GM08714 (cell line): ENCODE data around the gene ALDH1A1.

Experiments used
- H3K4me3 ChIP-seq: fragments of 200-500 bp; sonication (Bioruptor generic); 2 replicates; pipeline ENCODE4 v1.5.1; 2014; ENCODE audit warnings: mild to moderate bottlenecking, low read length, inconsistent platforms
- ZNF274 ChIP-seq: IDR thresholded peaks from 2 replicates; pipeline ENCODE4 v1.6.1; 2012; ENCODE audit warnings: mild to moderate bottlenecking, low read depth, low read length

Gene ALDH1A1

DNA sequence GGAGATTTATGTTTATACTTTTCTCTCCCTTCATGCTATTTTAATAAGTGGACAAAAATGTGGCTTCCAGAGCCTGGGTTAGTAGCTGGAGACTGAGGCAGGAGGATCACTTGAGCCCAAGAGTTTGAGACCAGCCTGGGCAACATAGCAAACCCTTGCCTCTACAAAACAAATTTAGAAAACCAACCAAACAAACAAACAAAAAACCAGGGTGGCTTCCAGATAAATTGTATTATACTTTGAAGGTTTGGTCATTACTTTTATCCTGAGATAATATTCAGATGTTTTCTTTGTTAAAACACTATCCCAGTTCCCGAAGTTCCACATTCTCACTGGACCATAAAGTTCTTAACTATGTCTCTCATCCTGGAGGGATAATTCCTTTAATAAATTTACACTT, 46.0 kb downstream of the ALDH1A1 start:
- no peak for TF ChIP-seq ZNF274
- H3K4me3 ChIP-seq, result no peak overlapping the region

DNA sequence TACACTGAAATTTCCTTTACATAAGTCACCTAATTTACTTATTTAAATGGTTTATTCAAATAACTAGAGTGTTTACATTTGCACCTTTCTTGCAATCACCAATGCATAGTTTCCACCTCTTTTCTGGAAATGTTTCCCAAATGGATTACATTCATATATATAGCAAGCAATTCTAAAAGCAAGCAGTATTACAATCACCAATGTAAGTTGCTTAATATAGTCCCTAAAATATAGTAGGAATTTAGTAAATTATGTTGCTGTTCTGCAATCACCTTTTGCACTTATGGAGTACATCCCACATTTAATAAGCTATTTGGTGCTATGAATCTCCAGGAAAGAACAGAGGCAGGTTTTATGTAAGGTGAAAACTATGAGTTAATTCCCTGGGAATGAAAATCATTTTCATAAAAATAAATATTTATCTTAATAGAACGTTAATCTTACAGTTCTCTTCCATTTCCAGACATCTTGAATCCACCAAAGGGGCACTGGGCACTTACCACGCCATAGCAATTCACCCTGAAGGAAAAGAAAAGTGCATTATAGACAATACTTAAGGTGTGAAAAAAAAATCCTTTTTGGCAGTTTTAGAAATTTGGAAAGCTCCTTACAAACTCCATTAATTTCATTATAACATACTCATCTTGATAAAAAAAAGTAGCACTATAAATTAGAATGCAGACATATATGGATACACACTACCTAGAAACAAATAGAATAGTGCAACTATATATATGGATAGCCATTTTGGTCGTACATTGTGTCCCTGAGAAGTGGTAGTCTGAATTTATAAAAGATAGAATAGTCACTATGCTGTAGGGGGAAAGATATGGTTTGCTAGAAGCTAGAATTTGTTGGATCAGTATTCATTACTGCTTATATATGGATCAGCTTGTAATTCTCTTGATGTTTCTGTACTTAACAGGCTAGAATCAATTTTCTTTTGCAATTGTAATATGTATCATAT, 47.1 kb downstream of the ALDH1A1 start:
- H3K4me3 ChIP-seq, result no peak overlapping the region
- TF ChIP-seq ZNF274, result no peak

DNA sequence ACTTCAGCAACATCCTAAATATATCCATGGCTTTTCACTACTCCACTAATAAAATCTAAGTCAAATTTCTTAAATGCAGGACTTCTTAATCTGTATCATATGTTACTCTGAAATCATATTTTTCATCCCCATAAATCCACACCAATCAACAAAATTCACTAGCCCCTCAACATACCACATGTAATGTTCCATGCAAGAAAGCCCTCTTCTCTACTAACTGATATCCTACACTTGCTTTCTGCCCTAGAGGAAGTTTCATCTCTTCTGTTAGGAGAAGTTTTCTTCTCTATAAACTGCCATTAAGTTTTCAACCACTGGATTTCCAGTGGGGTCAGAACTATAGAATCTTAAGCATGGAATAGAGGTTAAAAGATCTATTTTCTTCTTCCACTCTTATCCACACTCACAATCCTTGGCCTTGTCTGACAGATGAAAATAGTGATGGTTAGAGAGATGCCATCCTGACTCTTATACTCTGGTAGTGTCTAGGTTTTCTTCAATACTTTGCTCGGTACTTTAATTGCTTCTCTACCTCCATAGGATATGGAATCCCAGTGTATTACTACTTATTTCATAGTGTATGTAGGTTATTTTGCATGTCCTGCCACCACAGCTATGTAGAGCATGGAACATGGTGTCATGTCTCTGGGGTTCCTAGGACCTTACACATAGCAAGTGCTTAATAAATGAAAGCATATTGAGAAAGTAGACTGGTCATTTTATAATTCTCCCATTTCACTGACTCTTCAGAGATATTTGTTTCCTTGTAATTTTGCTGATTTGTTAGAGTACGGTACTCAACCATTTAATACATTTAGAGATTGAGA, 48.4 kb downstream of the ALDH1A1 start:
- TF ChIP-seq ZNF274, result no peak
- no peak overlapping the region for H3K4me3 ChIP-seq

DNA sequence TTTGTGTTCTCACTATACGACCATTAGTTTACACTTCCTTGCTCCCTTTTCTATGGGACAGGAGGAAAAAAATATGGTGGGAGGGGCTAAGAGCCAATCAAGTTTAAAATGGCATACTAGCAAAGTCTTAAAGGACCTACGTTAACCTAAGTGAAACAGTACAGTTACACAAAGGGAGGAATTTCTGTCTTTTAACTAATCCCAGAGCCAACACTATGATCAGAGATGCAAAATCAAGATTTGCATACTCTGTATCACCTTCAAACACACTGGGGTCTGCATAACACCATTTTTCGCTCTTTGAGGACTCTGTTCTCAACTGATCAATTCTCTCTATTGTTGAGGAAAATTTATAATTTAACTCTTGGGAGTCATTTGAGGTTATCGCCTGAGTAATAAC, 49.8 kb downstream of the ALDH1A1 start:
- no peak overlapping the region for H3K4me3 ChIP-seq
- no peak for TF ChIP-seq ZNF274

DNA sequence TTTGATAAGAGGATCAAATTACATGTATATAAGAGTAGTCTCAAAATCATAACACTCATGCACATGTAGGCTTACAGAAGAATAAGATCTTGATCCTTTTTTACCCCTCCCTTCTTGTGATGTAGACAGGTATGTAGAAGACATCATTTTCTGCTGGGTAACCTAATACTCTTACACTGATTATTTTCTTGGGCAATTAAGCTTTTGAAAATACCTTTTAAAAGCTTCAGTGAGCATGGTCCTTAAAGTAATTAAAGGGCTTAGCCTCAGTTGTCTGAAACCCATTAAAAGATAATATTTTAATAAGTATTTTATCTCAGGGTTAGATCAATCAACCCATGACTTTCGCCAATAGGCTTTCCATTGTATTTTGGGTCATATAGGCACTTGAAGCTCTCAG, 50.6 kb downstream of the ALDH1A1 start:
- no peak overlapping the region for H3K4me3 ChIP-seq
- no peak for TF ChIP-seq ZNF274

DNA sequence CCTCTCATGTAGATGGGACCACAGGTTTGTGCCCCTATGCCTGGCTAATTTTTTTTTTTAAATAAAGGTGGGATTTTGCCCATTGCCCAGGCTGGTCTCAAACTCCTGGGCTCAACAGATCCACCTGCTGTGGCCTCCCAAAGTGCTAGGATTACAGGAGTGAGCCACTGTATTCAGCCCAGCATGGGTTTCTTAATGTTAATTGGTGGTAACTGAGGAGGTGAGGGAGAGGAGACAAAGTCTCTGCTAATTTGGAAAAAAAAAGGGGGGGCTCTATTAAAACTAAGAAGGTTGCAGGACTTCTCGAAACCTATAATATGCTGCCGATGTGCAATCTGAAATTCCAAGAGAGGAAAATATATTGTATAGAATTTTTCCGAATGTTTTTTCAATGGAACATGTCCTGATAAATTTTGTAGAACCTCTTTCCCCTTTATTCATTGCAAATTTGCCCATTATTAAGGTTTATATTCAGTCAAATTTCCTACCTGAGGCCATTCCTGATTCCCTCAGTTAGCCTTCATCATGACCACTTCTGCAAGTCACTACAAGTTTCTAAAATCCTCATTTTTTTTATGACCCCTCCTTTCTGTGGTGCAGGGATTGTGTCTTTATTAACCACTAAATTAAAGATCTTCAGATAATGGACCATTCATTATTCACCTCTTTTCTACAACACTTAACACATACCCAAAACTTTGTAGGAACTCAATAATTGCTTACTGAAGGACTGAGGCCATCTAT, 52.9 kb downstream of the ALDH1A1 start:
- no peak for TF ChIP-seq ZNF274
- no peak overlapping the region for H3K4me3 ChIP-seq

DNA sequence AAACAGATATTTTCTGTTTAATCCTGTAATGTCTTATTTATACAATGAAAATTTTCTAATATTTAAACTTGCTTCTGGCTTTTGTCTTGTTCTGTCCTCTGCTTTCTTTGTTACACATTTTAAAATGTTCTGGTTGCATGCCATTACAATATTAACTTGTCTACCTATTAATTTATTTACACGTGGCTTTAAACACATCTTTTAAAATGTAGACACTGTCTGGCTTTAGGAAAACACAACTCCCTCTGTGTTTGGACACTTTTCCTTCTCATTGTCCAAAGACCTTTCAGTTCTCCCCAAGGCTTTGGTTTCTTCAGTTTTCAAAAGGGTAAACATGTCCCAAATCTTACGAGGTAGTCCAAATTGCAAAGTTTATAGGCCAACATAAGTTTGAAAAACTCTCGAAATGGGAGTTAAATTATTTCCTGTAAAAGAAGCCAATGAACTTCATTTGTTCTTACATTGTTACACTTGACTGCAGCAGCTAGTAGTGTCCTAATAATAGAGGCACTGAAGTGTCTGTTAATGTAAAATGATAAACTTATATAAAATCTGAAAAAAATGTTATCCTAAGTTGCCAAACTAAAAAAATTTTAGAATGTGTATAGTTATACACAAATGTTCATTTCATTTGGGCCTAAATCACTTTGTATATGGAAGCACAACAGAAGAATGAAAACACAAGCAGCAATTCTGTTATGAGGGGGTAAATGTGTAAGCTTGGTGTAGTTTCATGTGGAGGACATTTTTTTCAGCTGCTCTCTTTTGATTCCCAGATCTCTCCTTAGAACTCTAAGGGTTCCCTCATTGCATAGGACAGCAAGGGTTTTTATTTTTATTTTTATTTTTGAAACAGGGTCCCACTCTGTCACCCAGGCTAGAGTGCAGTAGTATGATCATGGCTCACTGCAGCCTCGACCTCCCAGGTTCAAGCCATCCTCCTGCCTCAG, 53.8 kb downstream of the ALDH1A1 start:
- no peak overlapping the region for H3K4me3 ChIP-seq
- no peak for TF ChIP-seq ZNF274

DNA sequence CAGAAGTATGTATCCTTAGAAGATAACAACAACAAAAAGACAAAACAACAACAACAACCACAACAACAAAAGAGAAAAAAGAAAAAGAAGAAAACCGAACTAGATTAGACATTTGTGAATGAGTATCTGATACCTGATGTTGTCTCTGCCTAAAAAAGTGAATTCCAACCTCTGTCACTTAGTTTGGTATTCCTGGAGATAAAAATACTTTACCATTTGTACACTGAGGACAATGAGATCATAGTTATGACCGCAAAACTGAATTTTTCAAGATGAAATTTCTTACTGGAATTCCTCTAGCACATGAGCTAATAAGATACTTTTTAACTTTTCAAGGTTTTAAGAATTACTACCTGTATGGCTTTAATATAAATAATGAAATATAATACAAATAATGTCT, 54.5 kb downstream of the ALDH1A1 start:
- no peak overlapping the region for H3K4me3 ChIP-seq
- no peak for TF ChIP-seq ZNF274

DNA sequence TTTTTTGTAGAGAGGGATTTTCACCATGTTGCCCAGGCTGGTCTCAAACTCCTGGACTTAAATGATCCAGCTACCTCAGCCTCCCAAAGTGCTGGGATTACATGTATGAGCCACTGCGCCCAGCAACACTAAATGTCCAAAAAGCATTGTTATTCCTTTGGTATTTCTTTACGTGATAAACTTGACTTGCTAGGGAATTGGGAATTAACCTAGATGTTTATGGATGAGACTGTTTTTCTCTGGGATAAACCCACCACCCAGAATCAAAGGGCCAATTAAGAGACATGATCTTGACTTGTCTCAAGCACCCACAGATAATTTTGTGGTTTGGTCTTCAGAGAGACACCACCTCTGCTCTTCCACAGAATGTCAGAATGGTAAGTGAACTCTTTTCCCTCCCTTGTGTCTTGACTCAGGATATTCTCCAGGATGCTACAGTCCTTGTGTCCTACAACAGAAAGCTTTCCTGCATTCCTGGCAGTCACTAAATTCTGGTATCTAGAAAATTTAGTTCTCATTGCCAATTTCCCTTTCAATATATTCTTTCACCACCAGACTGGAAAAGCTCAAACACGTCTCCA, 55.7 kb downstream of the ALDH1A1 start:
- TF ChIP-seq ZNF274, result no peak
- H3K4me3 ChIP-seq, result no peak overlapping the region

DNA sequence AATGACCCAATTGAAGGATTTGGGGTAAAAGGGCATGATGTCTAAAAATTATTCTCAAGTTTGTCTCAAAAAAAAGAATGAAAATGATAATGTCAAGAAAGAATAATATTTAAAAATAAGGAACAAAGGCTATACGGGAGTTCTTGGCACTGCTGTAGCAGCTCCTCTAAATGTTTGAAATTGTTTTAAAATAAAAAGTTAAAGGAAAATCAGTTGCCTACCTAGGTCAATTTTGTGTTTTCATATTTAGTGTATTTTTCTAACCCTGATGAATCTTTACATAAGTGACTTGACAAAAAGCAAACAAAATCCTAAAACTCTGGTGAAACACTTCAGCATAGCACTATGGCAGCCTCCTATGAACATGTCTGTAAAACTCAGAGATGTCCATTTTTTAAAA, 56.4 kb downstream of the ALDH1A1 start:
- no peak overlapping the region for H3K4me3 ChIP-seq
- TF ChIP-seq ZNF274, result no peak

DNA sequence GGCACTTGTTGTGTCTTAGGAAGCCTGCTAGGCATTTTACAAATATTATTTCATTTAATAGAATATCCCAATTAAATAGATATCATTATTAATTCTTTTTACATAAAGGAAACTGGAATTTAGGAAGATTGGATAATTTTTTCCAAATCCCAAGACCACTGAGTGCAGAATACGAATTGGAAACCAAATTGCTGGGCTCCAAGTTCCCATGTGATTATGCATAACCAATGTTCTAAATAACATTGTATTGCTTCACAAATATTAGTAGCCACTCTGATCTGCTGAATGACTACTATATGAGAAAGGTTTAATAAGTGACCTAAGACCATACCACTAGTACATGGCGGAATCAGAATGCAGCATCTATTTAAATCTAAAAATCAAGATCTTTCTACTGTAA, 57.7 kb downstream of the ALDH1A1 start:
- no peak for TF ChIP-seq ZNF274
- no peak overlapping the region for H3K4me3 ChIP-seq

DNA sequence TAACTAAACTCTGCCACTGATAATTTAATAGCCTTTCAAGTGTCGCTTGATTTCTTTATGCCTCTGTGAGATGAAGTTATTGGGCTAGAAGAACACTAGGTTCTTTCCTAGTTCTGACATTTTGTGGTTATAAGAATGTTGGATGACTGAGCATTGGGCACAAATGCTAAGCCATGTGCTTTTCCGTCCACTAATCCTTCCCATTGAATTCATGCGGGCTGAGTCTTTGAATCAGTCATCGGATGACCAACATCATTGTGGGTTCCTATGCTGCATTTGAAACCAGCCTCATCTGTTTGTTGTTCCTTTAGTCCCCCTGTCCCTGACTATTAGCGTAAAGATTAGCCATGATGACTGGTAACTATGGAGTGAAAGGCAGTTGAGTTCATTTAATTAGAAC, 58.5 kb downstream of the ALDH1A1 start:
- no peak overlapping the region for H3K4me3 ChIP-seq
- TF ChIP-seq ZNF274, result no peak

DNA sequence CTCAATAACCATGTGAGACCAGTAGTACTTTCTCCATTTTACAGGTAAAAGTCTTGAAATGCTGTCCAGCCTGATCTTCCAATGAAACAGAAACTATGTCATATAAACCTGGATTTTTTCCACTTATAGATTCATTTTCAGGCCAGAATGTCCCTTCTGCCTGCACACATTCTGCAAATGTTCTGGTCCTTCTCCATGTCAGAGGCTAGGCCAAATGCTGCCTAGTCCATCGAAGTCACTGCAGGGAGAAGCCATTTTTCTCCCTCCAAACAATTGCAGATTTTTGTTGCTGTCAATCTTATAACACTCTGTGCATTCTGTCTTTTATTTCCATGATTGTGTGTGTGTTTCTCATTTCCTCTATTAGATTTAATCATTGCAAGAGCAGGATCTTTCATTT, 59.4 kb downstream of the ALDH1A1 start:
- TF ChIP-seq ZNF274, result no peak
- no peak overlapping the region for H3K4me3 ChIP-seq
